Measurements from ENCODE around the gene SCNN1G.

GRCh38 chr16:23185656-23186055, 3.1 kb downstream of the SCNN1G start:
- TF ChIP-seq, protein P1, sequence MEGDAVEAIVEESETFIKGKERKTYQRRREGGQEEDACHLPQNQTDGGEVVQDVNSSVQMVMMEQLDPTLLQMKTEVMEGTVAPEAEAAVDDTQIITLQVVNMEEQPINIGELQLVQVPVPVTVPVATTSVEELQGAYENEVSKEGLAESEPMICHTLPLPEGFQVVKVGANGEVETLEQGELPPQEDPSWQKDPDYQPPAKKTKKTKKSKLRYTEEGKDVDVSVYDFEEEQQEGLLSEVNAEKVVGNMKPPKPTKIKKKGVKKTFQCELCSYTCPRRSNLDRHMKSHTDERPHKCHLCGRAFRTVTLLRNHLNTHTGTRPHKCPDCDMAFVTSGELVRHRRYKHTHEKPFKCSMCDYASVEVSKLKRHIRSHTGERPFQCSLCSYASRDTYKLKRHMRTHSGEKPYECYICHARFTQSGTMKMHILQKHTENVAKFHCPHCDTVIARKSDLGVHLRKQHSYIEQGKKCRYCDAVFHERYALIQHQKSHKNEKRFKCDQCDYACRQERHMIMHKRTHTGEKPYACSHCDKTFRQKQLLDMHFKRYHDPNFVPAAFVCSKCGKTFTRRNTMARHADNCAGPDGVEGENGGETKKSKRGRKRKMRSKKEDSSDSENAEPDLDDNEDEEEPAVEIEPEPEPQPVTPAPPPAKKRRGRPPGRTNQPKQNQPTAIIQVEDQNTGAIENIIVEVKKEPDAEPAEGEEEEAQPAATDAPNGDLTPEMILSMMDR (conservative IDR thresholded peaks at IDR 0.05; ENCODE audit: low read length): no peak
- TF ChIP-seq EZH2phosphoT487 (IDR thresholded peaks at IDR 0.05; ENCODE audit: borderline replicate concordance): no peak

Data from Loucy (cell line).